Activated B cell treated with CpG ODN at 0.5 μM for 24 hours (primary cell): Measurements from ENCODE around the gene SHISAL2A. TPM values are rescaled to one million over a fixed set of nuclear protein-coding genes. Genes with fewer than 3 reads are reported as not detected.

Experiments
- ATAC-seq: fragments of 200-7000 bp; cut with Tn5 transposase; one replicate; pipeline ENCODE4 v1.10.0; 2021; ENCODE audit warnings: low read depth, mild to moderate bottlenecking, moderate library complexity
- CTCF ChIA-PET: fragments of 350-600 bp; sonication (Branson Sonifier 250); formaldehyde crosslinking; loops from one replicate; lab custom pipeline; 2021; ENCODE audit warnings: antibody characterized with exemption; lab: Charles Lee
- POLR2A ChIA-PET: fragments of 350-600 bp; sonication (Branson Sonifier 250); formaldehyde crosslinking; loops from one replicate; lab custom pipeline; 2021; ENCODE audit warnings: antibody characterized with exemption; lab: Charles Lee
- DNase-seq: peaks from one replicate; pipeline ENCODE4 v3.0.0; 2022
- H3K27ac Mint-ChIP-seq: one replicate; pipeline ENCODE4 v1.8.0; 2020; ENCODE audit warnings: mixed read lengths
- H3K27me3 Mint-ChIP-seq: one replicate; pipeline ENCODE4 v1.8.0; 2021; ENCODE audit warnings: mixed read lengths
- H3K36me3 Mint-ChIP-seq: one replicate; pipeline ENCODE4 v1.8.0; 2021; ENCODE audit warnings: low read depth, mixed read lengths
- H3K4me1 Mint-ChIP-seq: one replicate; pipeline ENCODE4 v1.8.0; 2021; ENCODE audit warnings: mixed read lengths
- H3K4me3 Mint-ChIP-seq: one replicate; pipeline ENCODE4 v1.8.0; 2020; ENCODE audit warnings: mild to moderate bottlenecking, mixed read lengths
- H3K9me3 Mint-ChIP-seq: one replicate; pipeline ENCODE4 v1.8.0; 2020; ENCODE audit warnings: mixed read lengths
- intact Hi-C: fragments of 100-400 bp; cut with micrococcal nuclease; formaldehyde crosslinking; loops from one replicate; pipeline ENCODE4 v1.15.1; 2024
- total RNA-seq: library from RNA; stranded (reverse); gene quantifications from 2 replicates; pipeline ENCODE4 v1.2.3, GENCODE V29; 2022
- TF ChIP-seq, protein P1 (sequence below): fragments of 200-600 bp; IDR thresholded peaks from one replicate; pipeline ENCODE4 v1.8.0; 2022; ENCODE audit warnings: antibody characterized with exemption, mild to moderate bottlenecking

SHISAL2A gene
- total RNA-seq, 1 donor from 2014 or later: 44.2 TPM

DNA sequence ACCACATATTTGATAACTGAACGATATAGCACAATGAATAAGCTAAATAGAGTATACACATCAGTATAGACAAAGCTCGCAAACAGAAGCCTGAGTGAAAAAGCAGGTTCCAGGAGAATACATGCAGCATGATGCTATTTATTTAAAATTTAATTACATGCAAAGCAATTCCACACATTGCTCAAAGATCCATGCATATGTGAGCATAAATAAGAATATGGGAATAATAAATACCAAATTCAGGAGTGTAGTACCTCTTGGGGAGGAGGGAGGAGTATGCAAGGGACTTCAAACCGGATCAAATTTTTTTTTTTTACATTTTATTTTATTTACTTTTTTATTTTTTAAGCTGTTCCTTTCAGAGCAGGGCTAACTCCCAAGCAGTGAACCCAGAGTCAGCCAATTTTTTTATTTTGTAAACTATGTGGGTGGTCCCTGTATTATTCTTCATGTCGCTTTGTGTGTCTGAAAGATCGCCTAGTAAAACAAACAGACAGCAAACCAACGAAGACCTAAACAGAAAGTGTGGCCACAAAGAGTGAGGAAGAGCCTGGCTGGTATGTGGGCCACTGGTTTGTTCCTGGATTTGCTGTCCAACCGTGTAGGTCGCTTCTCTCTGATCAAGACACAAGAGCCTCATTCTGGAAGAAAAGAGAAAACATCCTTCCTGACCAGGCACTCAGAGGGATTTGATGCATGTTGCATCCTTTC is 4.2 kb upstream of the SHISAL2A start:
- no peaks in the 10 kb centered on the region for H3K27me3 Mint-ChIP-seq
- H3K36me3 Mint-ChIP-seq: peaks cover 21% of the 10 kb centered on the region
- TF ChIP-seq, protein P1, sequence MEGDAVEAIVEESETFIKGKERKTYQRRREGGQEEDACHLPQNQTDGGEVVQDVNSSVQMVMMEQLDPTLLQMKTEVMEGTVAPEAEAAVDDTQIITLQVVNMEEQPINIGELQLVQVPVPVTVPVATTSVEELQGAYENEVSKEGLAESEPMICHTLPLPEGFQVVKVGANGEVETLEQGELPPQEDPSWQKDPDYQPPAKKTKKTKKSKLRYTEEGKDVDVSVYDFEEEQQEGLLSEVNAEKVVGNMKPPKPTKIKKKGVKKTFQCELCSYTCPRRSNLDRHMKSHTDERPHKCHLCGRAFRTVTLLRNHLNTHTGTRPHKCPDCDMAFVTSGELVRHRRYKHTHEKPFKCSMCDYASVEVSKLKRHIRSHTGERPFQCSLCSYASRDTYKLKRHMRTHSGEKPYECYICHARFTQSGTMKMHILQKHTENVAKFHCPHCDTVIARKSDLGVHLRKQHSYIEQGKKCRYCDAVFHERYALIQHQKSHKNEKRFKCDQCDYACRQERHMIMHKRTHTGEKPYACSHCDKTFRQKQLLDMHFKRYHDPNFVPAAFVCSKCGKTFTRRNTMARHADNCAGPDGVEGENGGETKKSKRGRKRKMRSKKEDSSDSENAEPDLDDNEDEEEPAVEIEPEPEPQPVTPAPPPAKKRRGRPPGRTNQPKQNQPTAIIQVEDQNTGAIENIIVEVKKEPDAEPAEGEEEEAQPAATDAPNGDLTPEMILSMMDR: no peak
- peaks cover 67% of the 10 kb centered on the region for H3K4me1 Mint-ChIP-seq
- ChIA-PET CTCF (no interaction called here), POLR2A (interaction anchor here (0.6 to 0.7 kb wide), 2 partner anchors 39 to 135 kb away, joined by 3 to 5 read pairs; no protein-coding TSS in a partner anchor)
- H3K4me3 Mint-ChIP-seq: no peak overlapping the region
- no peak for DNase-seq
- intact Hi-C loops: no loop called here
- ATAC-seq: no peak
- no peaks in the 10 kb centered on the region for H3K9me3 Mint-ChIP-seq
- peak overlapping the region; percentile 53 for H3K27ac Mint-ChIP-seq

DNA sequence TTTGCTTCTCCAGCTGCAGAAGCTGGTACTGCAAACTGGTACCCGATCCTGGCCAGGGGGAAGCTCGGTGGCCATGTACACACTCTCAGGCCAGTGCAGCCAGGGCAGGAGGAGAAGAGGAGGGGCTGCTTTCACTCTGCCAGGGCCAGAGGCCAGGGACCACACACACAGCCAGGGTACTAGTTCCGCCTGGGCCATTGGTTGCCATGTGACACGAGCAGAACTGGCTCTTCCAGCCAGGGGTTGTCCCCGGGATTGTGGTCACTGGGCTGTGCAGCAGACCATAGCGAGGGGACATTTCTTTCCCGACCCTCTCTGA is 3.7 kb upstream of the SHISAL2A start:
- H3K4me3 Mint-ChIP-seq: no peak overlapping the region
- H3K9me3 Mint-ChIP-seq: no peaks in the 10 kb centered on the region
- TF ChIP-seq, protein P1: no peak
- H3K36me3 Mint-ChIP-seq: peaks cover 25% of the 10 kb centered on the region
- intact Hi-C loops: no loop called here
- DNase-seq: no peak
- ChIA-PET CTCF (no interaction called here), POLR2A (interaction anchor here (0.6 kb wide), 1 partner anchor 136 kb away, joined by 3 read pairs; no protein-coding TSS in a partner anchor)
- ATAC-seq: no peak
- peak overlapping the region; percentile 53 for H3K27ac Mint-ChIP-seq
- H3K4me1 Mint-ChIP-seq: peaks cover 72% of the 10 kb centered on the region
- no peaks in the 10 kb centered on the region for H3K27me3 Mint-ChIP-seq

DNA sequence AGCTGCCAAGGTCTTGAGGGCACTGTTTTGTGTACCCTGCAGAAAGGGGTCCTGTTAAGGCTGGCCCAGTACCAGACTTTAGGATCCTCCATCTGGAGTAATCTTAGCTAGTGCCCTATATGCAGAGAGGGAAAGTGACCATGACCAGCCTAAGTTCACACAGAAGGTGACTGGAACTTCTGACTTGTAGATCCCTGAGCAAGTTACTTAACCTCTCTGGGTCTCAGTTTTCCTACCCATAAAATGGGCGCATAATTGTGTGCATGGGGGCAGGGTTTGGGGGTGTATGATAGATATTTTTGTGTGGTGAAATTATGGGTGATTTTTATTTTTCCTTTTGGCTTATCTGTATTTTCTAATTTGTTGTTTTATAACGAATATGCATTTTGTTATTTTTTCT is 3.3 kb upstream of the SHISAL2A start:
- ATAC-seq (no peak), DNase-seq (no peak)
- Mint-ChIP-seq H3K27me3 (no peaks in the 10 kb centered on the region), H3K4me1 (peaks cover 76% of the 10 kb centered on the region), H3K27ac (no peak overlapping the region), H3K4me3 (no peak overlapping the region), H3K36me3 (peaks cover 27% of the 10 kb centered on the region), H3K9me3 (no peaks in the 10 kb centered on the region)
- intact Hi-C loops: loop anchor here (10.0 kb wide), 1 partner anchor 1125 kb away; no protein-coding TSS in a partner anchor
- CTCF ChIA-PET: no interaction called here
- POLR2A ChIA-PET: interaction anchor here (0.6 kb wide), 1 partner anchor 59 kb away, joined by 3 read pairs; no protein-coding TSS in a partner anchor
- TF ChIP-seq, protein P1: no peak

DNA sequence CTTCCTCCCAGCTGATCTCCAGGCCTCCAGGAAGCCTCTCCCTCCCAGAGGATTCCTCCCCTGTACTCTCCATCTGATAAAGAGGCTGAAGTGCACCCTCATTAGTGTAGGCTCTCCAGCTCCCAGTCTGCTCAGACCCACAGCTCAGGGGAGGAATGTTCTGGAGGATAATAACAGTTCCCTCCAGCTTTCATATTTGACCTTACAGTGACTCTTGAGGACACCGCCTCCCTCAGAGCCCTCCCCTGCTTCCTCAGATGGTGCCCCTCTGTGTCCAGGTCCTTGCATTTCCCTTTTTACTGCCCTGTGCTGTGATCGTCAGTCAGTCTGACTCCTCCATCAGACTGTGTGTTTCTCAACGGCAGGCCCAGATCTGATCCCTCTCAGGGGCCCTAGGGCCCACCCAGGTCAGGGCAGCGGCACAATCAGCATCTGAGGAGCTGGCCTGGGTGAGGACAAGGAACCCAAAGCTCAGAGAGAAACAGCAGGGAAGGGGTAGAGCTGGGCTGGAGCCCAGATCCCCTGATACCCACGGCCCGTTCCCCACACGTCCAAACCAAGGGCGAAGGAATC is 1.1 kb upstream of the SHISAL2A start:
- H3K36me3 Mint-ChIP-seq: peaks cover 28% of the 10 kb centered on the region
- H3K4me3 Mint-ChIP-seq: peak overlapping the region; percentile 88
- DNase-seq (peak; percentile 30), ATAC-seq (no peak)
- POLR2A ChIA-PET: interaction anchor here (0.5 to 8.3 kb wide), 24 partner anchors 9 to 575 kb away, joined by 3 to 163 read pairs (median 8); partner anchors contain the start of genes BTF3L4, ORC1, PRPF38A and TUT4
- TF ChIP-seq, protein P1: no peak
- H3K4me1 Mint-ChIP-seq: peaks cover 81% of the 10 kb centered on the region
- peak overlapping the region; percentile 91 for H3K27ac Mint-ChIP-seq
- intact Hi-C loops: loop anchor here (1.0 to 10.0 kb wide), 2 partner anchors 34 to 1127 kb away; no protein-coding TSS in a partner anchor
- CTCF ChIA-PET: interaction anchor here (1.2 to 4.8 kb wide), 5 partner anchors 15 to 123 kb away, joined by 3 to 23 read pairs (median 6); partner anchors contain the start of gene TUT4
- no peaks in the 10 kb centered on the region for H3K27me3 Mint-ChIP-seq
- H3K9me3 Mint-ChIP-seq: no peaks in the 10 kb centered on the region
